ENCODE measurements around the gene MPI. TPM values are rescaled to one million over a fixed set of nuclear protein-coding genes. Genes with fewer than 3 reads are reported as not detected.

MPI gene
- total RNA-seq, 4 donors from 2014 or later, result 28.8 to 73.3 (median 33.7) TPM

GRCh38 chr15:74937272-74937589 lies 47.4 kb downstream of the MPI start:
- no peaks in the 10 kb centered on the region for H3K9me3 ChIP-seq
- DNase-seq, result no peak
- H3K27ac ChIP-seq, result peak overlapping the region; percentile 86 to 92
- no peaks in the 10 kb centered on the region for H3K36me3 ChIP-seq
- H3K4me1 ChIP-seq, result peaks cover 0 to 4% of the 10 kb centered on the region in 2 donors
- intact Hi-C loops (cut with DNase I; ENCODE audit: low total_unique reads), result no loop called here
- peak overlapping the region; percentile 57 to 99 for H3K4me3 ChIP-seq
- TF ChIP-seq POLR2A (IDR thresholded peaks at IDR 0.05) (no peak), CTCF (IDR thresholded peaks at IDR 0.05) (no peak)
- no peaks in the 10 kb centered on the region for H3K27me3 ChIP-seq

GRCh38 chr15:74937590-74938371 lies 47.9 kb downstream of the MPI start, which contains the start of gene COX5A:
COX5A (minus strand) TSS chr15:74938073; CDS start chr15:74938014, 59 bp downstream.
- Histone ChIP-seq H3K27ac (peak within 1 kb of the TSS; percentile 86 to 92), H3K4me1 (peaks cover 0 to 4% of the 10 kb centered on the region in 2 donors), H3K4me3 (peak within 1 kb of the TSS; percentile 57 to 99), H3K36me3 (no peaks in the 10 kb centered on the region), H3K9me3 (no peaks in the 10 kb centered on the region), H3K27me3 (no peaks in the 10 kb centered on the region)
- peak; percentile 94 to 95 for DNase-seq
- TF ChIP-seq POLR2A (IDR thresholded peaks at IDR 0.05) (peak; percentile 70 to 84), CTCF (IDR thresholded peaks at IDR 0.05) (peak in 2 of 4 experiments; percentile 18 to 33)
- intact Hi-C loops (cut with DNase I; ENCODE audit: low total_unique reads), result no loop called here

- no peaks in the 10 kb centered on the region for H3K9me3 ChIP-seq
- intact Hi-C loops (cut with DNase I; ENCODE audit: low total_unique reads), result loop anchor here (5.0 kb wide), 1 partner anchor 178 kb away; no protein-coding TSS in a partner anchor
- H3K4me1 ChIP-seq, result no peaks in the 10 kb centered on the region
- H3K4me3 ChIP-seq, result no peak overlapping the region
- TF ChIP-seq CTCF (IDR thresholded peaks at IDR 0.05), result peak; percentile 94 to 99 (median 98)
- TF ChIP-seq POLR2A (IDR thresholded peaks at IDR 0.05), result no peak
- peak; percentile 72 to 83 for DNase-seq
- no peaks in the 10 kb centered on the region for H3K36me3 ChIP-seq
- H3K27me3 ChIP-seq, result no peaks in the 10 kb centered on the region
- no peak overlapping the region for H3K27ac ChIP-seq
Observed at GRCh38 chr15:74950078-74950908, 60.5 kb downstream of the MPI start.

GRCh38 chr15:74951006-74951405 lies 61.2 kb downstream of the MPI start:
- Histone ChIP-seq H3K27ac (no peak overlapping the region), H3K4me3 (no peak overlapping the region), H3K4me1 (no peaks in the 10 kb centered on the region), H3K9me3 (no peaks in the 10 kb centered on the region), H3K36me3 (no peaks in the 10 kb centered on the region), H3K27me3 (no peaks in the 10 kb centered on the region)
- TF ChIP-seq CTCF (IDR thresholded peaks at IDR 0.05) (no peak), POLR2A (IDR thresholded peaks at IDR 0.05) (no peak)
- intact Hi-C loops (cut with DNase I; ENCODE audit: low total_unique reads), result loop anchor here (5.0 kb wide), 1 partner anchor 179 kb away; no protein-coding TSS in a partner anchor
- DNase-seq, result no peak

Small RNA genes lying within 50 kb of the gene (microRNA-seq; reads per million reads assigned to microRNA genes)
- not detected for gene MIR6882 (ENCODE audit: borderline microRNAs expressed, borderline replicate concordance)

Small RNA genes lying within 50 kb of the gene (small RNA-seq; reads per million reads assigned to genes)
- not detected for gene MIR6882

Other genes with a start within 250 kb of the MPI start
- gene EDC3, start 194.0 kb upstream of the MPI start, total RNA-seq, result 10 to 100 TPM in 2 of 4 donors, 1 to 10 TPM in 2; 8.7 to 40.6 (median 17.9) TPM
- 1 to 10 TPM in 1 of 4 donors, under 1 TPM in 1, not detected in 2; 0.29 to 6.2 TPM for gene CYP1A1, start 164.5 kb upstream of the MPI start, total RNA-seq
- gene CYP1A2, start 141.2 kb upstream of the MPI start, total RNA-seq, result not detected
- gene CSK, start 108.0 kb upstream of the MPI start, total RNA-seq, result 10 to 100 TPM in 3 of 4 donors, 1 to 10 TPM in 1; 4.9 to 41.6 (median 26.4) TPM
- 1 to 10 TPM in 1 of 4 donors, not detected in 3; 1.5 TPM for gene LMAN1L, start 77.2 kb upstream of the MPI start, total RNA-seq
- not detected for gene CPLX3, start 63.4 kb upstream of the MPI start, total RNA-seq
- 100 to 1,000 TPM in 1 of 4 donors, 10 to 100 TPM in 3; 29.0 to 105 (median 41.2) TPM for gene ULK3, start 46.9 kb upstream of the MPI start, total RNA-seq
- 10 to 100 TPM; 15.9 to 67.5 (median 33.0) TPM for gene SCAMP2, start 16.7 kb upstream of the MPI start, total RNA-seq
- gene FAM219B, start 16.8 kb downstream of the MPI start, total RNA-seq, result 100 to 1,000 TPM in 2 of 4 donors, 10 to 100 TPM in 2; 32.9 to 343 (median 86.5) TPM
- gene COX5A, start 48.0 kb downstream of the MPI start, total RNA-seq, result 10 to 100 TPM in 3 of 4 donors, 1 to 10 TPM in 1; 9.0 to 84.1 (median 46.6) TPM
- gene RPP25, start 66.7 kb downstream of the MPI start, total RNA-seq, result 10 to 100 TPM in 1 of 4 donors, 1 to 10 TPM in 3; 3.0 to 16.8 (median 7.0) TPM
- 1 to 10 TPM in 3 of 4 donors, under 1 TPM in 1; 0.29 to 6.6 (median 1.9) TPM for gene SCAMP5, start 105.5 kb downstream of the MPI start, total RNA-seq
- gene PPCDC, start 133.5 kb downstream of the MPI start, total RNA-seq, result 10 to 100 TPM in 2 of 4 donors, 1 to 10 TPM in 2; 1.2 to 22.8 (median 6.9) TPM